Subcutaneous abdominal adipose tissue (tissue), 5 donors: ENCODE data around the gene OR4D6.
"Not testable (repeated sequence)": the region's sequence is repeated elsewhere in the genome, so short reads cannot be mapped to it uniquely, and the experiment has no call there.

Experiments used
- H3K27ac ChIP-seq: one replicate; pipeline ENCODE4 v1.7.0; 2013; ENCODE audit warnings: low read depth, mild to moderate bottlenecking, inconsistent platforms, low read length, moderate library complexity
- H3K27me3 ChIP-seq, 5 donors: one replicate each; pipeline ENCODE4 v1.7.0; 2013; ENCODE audit warnings: low read length in 5 of 5, inconsistent platforms in 1 of 5; ENCODE audit not compliant: control insufficient read depth in 5 of 5, insufficient read depth in 4 of 5
- H3K36me3 ChIP-seq, 5 donors: one replicate each; pipeline ENCODE4 v1.7.0; 2013; ENCODE audit warnings: low read length in 5 of 5; ENCODE audit not compliant: control insufficient read depth in 5 of 5, insufficient read depth in 5 of 5
- H3K4me1 ChIP-seq, 5 donors: one replicate each; pipeline ENCODE4 v1.7.0; 2013; ENCODE audit warnings: low read length in 5 of 5, mild to moderate bottlenecking in 3 of 5, moderate library complexity in 1 of 5; ENCODE audit not compliant: control insufficient read depth in 5 of 5, insufficient read depth in 5 of 5
- H3K4me3 ChIP-seq, 5 donors: one replicate each; pipeline ENCODE4 v1.7.0; 2013; ENCODE audit warnings: low read length in 5 of 5, low read depth in 1 of 5
- H3K9ac ChIP-seq, 5 donors: one replicate each; pipeline ENCODE4 v1.7.0; 2013; ENCODE audit warnings: low read length in 5 of 5, mild to moderate bottlenecking in 4 of 5, moderate library complexity in 3 of 5
- H3K9me3 ChIP-seq, 5 donors: one replicate each; pipeline ENCODE4 v1.7.0; 2013; ENCODE audit warnings: low read length in 5 of 5; ENCODE audit not compliant: control insufficient read depth in 5 of 5
- donor health status: healthy.
- donor health status: healthy.
- donor health status: healthy.
- donor health status: healthy.
- donor health status: healthy.

OR4D6 gene

DNA sequence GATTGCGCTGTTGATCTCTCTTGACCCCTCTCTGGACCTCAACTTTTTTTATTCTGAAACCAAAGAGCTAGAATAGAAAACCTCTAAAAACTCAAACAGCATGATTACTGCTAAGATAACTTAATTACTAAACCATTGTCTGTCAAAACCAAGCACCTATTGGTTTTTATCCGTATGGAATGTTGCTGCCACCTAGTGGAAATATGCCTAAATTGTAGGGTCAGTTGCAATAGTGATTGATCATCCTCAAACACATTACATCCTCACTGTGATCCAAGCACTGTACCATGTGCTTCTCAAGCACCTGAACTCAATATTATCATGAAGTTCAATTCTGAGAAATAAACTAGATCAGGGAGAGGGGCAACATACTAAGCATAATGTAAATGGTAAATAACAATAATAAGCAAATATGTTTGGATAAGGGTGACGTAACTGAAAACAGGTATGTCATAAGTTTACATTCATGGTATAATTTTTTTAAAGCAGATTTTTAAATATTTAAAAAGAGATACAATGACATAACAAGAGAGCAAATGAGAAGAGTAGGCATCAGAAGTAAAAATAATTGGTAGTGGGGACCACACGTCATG is 26.7 kb upstream of the OR4D6 start:
- no peaks in the 10 kb centered on the region for H3K4me1 ChIP-seq
- H3K9me3 ChIP-seq: no peaks in the 10 kb centered on the region
- no peak overlapping the region for H3K4me3 ChIP-seq
- no peaks in the 10 kb centered on the region for H3K27me3 ChIP-seq
- H3K36me3 ChIP-seq: no peaks in the 10 kb centered on the region
- no peak overlapping the region for H3K27ac ChIP-seq
- H3K9ac ChIP-seq: no peak overlapping the region

GRCh38 chr11:59436169-59436568 is 20.6 kb upstream of the OR4D6 start, which contains the start of gene OR5A1:
TSS of gene OR5A1 (plus strand) at chr11:59436469. CDS start at chr11:59443169, 6,700 bp downstream.
- H3K4me3 ChIP-seq: no peak within 1 kb of the TSS
- H3K36me3 ChIP-seq: no peaks in the 10 kb centered on the region
- H3K27me3 ChIP-seq: no peaks in the 10 kb centered on the region
- H3K4me1 ChIP-seq: no peaks in the 10 kb centered on the region
- H3K9me3 ChIP-seq: no peaks in the 10 kb centered on the region
- no peak within 1 kb of the TSS for H3K9ac ChIP-seq
- H3K27ac ChIP-seq: no peak within 1 kb of the TSS

GRCh38 chr11:59437770-59438169 is 19.0 kb upstream of the OR4D6 start:
- Histone ChIP-seq H3K9me3 (no peaks in the 10 kb centered on the region), H3K9ac (no peak overlapping the region), H3K4me3 (no peak overlapping the region), H3K36me3 (no peaks in the 10 kb centered on the region), H3K4me1 (no peaks in the 10 kb centered on the region), H3K27ac (no peak overlapping the region), H3K27me3 (no peaks in the 10 kb centered on the region)

- H3K36me3 ChIP-seq, H3K4me3 ChIP-seq, H3K27ac ChIP-seq, H3K27me3 ChIP-seq, H3K9me3 ChIP-seq, H3K4me1 ChIP-seq, H3K9ac ChIP-seq: not testable (repeated sequence)
These were observed 11.1 kb upstream of the OR4D6 start for GRCh38 chr11:59445624-59446023.

GRCh38 chr11:59448484-59448883 is 8.3 kb upstream of the OR4D6 start:
- Histone ChIP-seq H3K9ac (no peak overlapping the region), H3K27ac (no peak overlapping the region)

GRCh38 chr11:59459916-59460315 is 3.2 kb downstream of the OR4D6 start:
- H3K4me3 ChIP-seq: no peak overlapping the region
- no peaks in the 10 kb centered on the region for H3K9me3 ChIP-seq
- H3K27me3 ChIP-seq: no peaks in the 10 kb centered on the region
- H3K36me3 ChIP-seq: no peaks in the 10 kb centered on the region
- no peak overlapping the region for H3K27ac ChIP-seq
- no peak overlapping the region for H3K9ac ChIP-seq
- no peaks in the 10 kb centered on the region for H3K4me1 ChIP-seq

More at GRCh38 chr11:59448484-59448883, 8.3 kb upstream of the OR4D6 start:
- H3K36me3 ChIP-seq: no peaks in the 10 kb centered on the region
- H3K9me3 ChIP-seq: peaks cover 0 to 9% (median 3%) of the 10 kb centered on the region in 5 donors
- no peaks in the 10 kb centered on the region for H3K4me1 ChIP-seq
- H3K27me3 ChIP-seq: no peaks in the 10 kb centered on the region
- no peak overlapping the region for H3K4me3 ChIP-seq

DNA sequence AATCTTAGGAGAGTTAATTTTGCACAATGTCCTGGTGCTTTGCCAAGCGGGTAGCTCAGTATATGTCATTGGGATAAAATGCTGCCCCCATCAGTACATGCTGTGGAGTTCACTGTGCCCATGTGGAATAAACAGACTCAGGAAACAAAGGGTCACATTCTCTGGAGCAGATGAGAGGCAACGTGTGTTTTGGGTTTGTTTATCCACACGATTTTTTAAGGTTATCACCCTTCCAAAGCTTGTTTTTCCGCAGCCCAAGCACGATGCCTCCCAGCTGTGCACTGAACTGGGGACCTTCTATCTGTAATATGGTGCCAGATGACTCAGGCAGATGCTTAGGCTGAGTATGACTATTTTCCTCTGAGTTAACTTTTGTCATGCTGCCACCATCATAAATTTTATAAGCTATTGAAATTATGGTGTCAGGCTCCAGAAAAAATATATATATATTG is 6.5 kb downstream of the OR4D6 start:
- Histone ChIP-seq H3K4me3 (no peak overlapping the region), H3K4me1 (no peaks in the 10 kb centered on the region), H3K9ac (no peak overlapping the region), H3K27ac (no peak overlapping the region), H3K27me3 (no peaks in the 10 kb centered on the region), H3K9me3 (no peaks in the 10 kb centered on the region), H3K36me3 (no peaks in the 10 kb centered on the region)

DNA sequence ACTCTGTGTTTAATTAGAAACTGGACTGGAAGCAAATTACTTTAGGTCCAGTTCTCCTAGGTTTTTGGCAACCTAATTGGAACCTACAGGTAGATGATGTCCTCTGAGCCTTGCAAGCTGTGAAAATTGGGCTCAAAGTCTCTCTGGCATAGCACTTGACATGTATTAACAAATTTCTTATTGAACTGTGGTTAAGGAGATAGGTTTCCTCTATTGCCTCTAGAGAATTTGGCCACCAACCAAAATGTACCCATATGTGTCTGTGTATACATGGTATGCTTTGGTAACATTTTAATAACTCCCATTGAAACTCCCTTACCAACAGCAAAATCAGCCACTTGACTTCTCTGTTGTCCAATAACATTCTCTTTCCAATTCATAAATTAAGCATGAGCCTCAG is 16.3 kb downstream of the OR4D6 start, which contains the start of gene OR4D10:
Gene OR4D10, plus strand, starts transcription at position 301 of the 400 bp plus-strand sequence. CDS start 4,115 bp downstream, outside the sequence.
- H3K4me3 ChIP-seq: no peak within 1 kb of the TSS
- H3K9ac ChIP-seq: no peak within 1 kb of the TSS
- no peaks in the 10 kb centered on the region for H3K27me3 ChIP-seq
- H3K9me3 ChIP-seq: no peaks in the 10 kb centered on the region
- H3K36me3 ChIP-seq: no peaks in the 10 kb centered on the region
- H3K27ac ChIP-seq: no peak within 1 kb of the TSS
- no peaks in the 10 kb centered on the region for H3K4me1 ChIP-seq

DNA sequence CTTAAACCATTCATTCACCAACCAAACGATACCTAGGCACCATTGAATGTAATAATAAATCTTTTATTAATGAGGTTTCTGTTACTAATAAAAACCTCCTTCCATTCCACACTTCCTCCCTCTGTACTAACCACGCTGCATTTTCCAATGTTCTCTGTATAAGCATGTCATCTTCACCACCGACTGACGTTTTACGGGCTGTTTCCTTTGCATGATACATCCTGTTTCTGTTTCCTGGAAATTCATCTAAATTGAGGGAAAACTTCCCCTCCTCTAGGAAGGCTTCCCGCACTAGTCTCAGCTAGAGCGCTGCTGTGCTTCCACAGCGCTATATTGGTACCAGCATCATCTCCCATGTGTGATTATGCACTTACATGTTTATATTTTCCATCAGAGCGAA is 18.4 kb downstream of the OR4D6 start:
- Histone ChIP-seq H3K27me3 (no peaks in the 10 kb centered on the region), H3K9ac (no peak overlapping the region), H3K9me3 (no peaks in the 10 kb centered on the region), H3K27ac (no peak overlapping the region), H3K4me1 (peaks cover 0 to 4% (median 0%) of the 10 kb centered on the region in 5 donors), H3K36me3 (no peaks in the 10 kb centered on the region), H3K4me3 (no peak overlapping the region)

GRCh38 chr11:59479906-59480305 is 23.1 kb downstream of the OR4D6 start:
- peaks cover 0 to 4% (median 0%) of the 10 kb centered on the region in 5 donors for H3K4me1 ChIP-seq
- no peak overlapping the region for H3K4me3 ChIP-seq

More at GRCh38 chr11:59479906-59480305, 23.1 kb downstream of the OR4D6 start:
- no peak overlapping the region for H3K27ac ChIP-seq
- H3K27me3 ChIP-seq: no peaks in the 10 kb centered on the region
- H3K36me3 ChIP-seq: no peaks in the 10 kb centered on the region
- no peaks in the 10 kb centered on the region for H3K9me3 ChIP-seq
- no peak overlapping the region for H3K9ac ChIP-seq
